HepG2 (cell line): ENCODE results near the gene FXN. TPM values are rescaled to one million over a fixed set of nuclear protein-coding genes. Genes with fewer than 3 reads are reported as not detected.

ENCODE experiments used
- GZF1 ChIP-seq: sonication (generic); formaldehyde crosslinking; IDR thresholded peaks from 2 replicates; pipeline ENCODE4 v1.5.1; 2020; ENCODE audit warnings: mild to moderate bottlenecking, missing genetic modification reagents
- KLF13 ChIP-seq: sonication (generic); formaldehyde crosslinking; IDR thresholded peaks from 2 replicates; pipeline ENCODE4 v1.4.0; 2020; ENCODE audit warnings: mild to moderate bottlenecking, missing genetic modification reagents
- KLF6 ChIP-seq: IDR thresholded peaks from 2 replicates; pipeline ENCODE4 v1.8.0; 2016; ENCODE audit warnings: missing biosample characterization, missing genetic modification reagents
- NFIB ChIP-seq: sonication (generic); formaldehyde crosslinking; IDR thresholded peaks from 2 replicates; pipeline ENCODE4 v1.9.0; 2021; ENCODE audit warnings: missing genetic modification reagents, mild to moderate bottlenecking, borderline replicate concordance
- POLR2AphosphoS2 ChIP-seq: IDR thresholded peaks from 2 replicates; pipeline ENCODE4 v1.6.1; 2011; ENCODE audit warnings: low read depth, low read length, improper control_type of control experiment
- ZNF30 ChIP-seq: sonication (generic); formaldehyde crosslinking; IDR thresholded peaks from 2 replicates; pipeline ENCODE4 v1.5.0; 2020; ENCODE audit warnings: mild to moderate bottlenecking, missing genetic modification reagents
- ZNF468 ChIP-seq: sonication (generic); formaldehyde crosslinking; IDR thresholded peaks from 2 replicates; pipeline ENCODE4 v1.8.0; 2022; ENCODE audit warnings: mild to moderate bottlenecking, moderate library complexity, missing genetic modification reagents
- ZNF678 ChIP-seq: sonication (generic); formaldehyde crosslinking; IDR thresholded peaks from 2 replicates; pipeline ENCODE4 v1.4.0; 2020; ENCODE audit warnings: mild to moderate bottlenecking, missing genetic modification reagents
- polyA plus RNA-seq, 8 experiments: library from polyadenylated mRNA; depleted of rRNA in 3 of 8; stranded (reverse) in 7 of 8; unstranded in 1 of 8; fragments of >200 nt; fragmentation: Illumina TruSeq in 4 of 8; extraction: Trizol in 4 of 8; gene quantifications; 2 replicates each; pipeline versions ENCODE4 v1.2.1 to v1.2.3, GENCODE V29; 2011 to 2016; ENCODE audit warnings: low read depth in 4 of 8, missing spikeins in 1 of 8, mixed read lengths in 1 of 8; ENCODE audit not compliant: insufficient read depth in 1 of 8
- total RNA-seq, 5 experiments: library from RNA; depleted of rRNA; stranded (reverse); fragments of >200 nt; fragmentation: Illumina TruSeq; extraction: Trizol; gene quantifications; 2 replicates each; pipeline ENCODE4 v1.2.3, GENCODE V29; 2016; ENCODE audit warnings: low read depth in 1 of 5
- TF ChIP-seq, protein P1 (sequence below): sonication (generic); formaldehyde crosslinking; IDR thresholded peaks from 2 replicates; pipeline ENCODE4 v1.5.0; 2020; ENCODE audit warnings: missing genetic modification reagents
- TF ChIP-seq, protein P2 (sequence below): sonication (generic); formaldehyde crosslinking; IDR thresholded peaks from 2 replicates; pipeline ENCODE4 v1.5.1; 2020; ENCODE audit warnings: mild to moderate bottlenecking, missing genetic modification reagents, moderate library complexity
- TF ChIP-seq, protein P3 (sequence below), 2 experiments: fragments of 450-650 bp in 1 of 2; sonication (generic) in 1 of 2; formaldehyde crosslinking in 1 of 2; IDR thresholded peaks; 2 replicates each; pipeline versions ENCODE4 v1.6.1 to v1.8.0; 2016 to 2022; ENCODE audit warnings: antibody characterized with exemption in 1 of 2, mild to moderate bottlenecking in 1 of 2, missing genetic modification reagents in 1 of 2

The FXN gene
- total and polyA plus RNA-seq, 2 of the 13 experiments (the other 11 are each of a cell fraction or from before 2014, with no cell fraction given): 24.1 to 26.0 TPM

GRCh38 chr9:69104830-69105527 lies 69.4 kb downstream of the FXN start (continued):
- TF ChIP-seq, protein P1, sequence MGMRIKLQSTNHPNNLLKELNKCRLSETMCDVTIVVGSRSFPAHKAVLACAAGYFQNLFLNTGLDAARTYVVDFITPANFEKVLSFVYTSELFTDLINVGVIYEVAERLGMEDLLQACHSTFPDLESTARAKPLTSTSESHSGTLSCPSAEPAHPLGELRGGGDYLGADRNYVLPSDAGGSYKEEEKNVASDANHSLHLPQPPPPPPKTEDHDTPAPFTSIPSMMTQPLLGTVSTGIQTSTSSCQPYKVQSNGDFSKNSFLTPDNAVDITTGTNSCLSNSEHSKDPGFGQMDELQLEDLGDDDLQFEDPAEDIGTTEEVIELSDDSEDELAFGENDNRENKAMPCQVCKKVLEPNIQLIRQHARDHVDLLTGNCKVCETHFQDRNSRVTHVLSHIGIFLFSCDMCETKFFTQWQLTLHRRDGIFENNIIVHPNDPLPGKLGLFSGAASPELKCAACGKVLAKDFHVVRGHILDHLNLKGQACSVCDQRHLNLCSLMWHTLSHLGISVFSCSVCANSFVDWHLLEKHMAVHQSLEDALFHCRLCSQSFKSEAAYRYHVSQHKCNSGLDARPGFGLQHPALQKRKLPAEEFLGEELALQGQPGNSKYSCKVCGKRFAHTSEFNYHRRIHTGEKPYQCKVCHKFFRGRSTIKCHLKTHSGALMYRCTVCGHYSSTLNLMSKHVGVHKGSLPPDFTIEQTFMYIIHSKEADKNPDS (CRISPR knock-in tag): 0 out of 2 replicates have a peak, but pooled peaks have one; percentile 51
- TF ChIP-seq ZNF468 (CRISPR knock-in tag) (no peak), KLF13 (CRISPR knock-in tag) (no peak), POLR2AphosphoS2 (no peak), ZNF30 (no peak), NFIB (CRISPR knock-in tag) (no peak), GZF1 (no peak), ZNF678 (no peak), KLF6 (no peak)
- TF ChIP-seq, protein P2, sequence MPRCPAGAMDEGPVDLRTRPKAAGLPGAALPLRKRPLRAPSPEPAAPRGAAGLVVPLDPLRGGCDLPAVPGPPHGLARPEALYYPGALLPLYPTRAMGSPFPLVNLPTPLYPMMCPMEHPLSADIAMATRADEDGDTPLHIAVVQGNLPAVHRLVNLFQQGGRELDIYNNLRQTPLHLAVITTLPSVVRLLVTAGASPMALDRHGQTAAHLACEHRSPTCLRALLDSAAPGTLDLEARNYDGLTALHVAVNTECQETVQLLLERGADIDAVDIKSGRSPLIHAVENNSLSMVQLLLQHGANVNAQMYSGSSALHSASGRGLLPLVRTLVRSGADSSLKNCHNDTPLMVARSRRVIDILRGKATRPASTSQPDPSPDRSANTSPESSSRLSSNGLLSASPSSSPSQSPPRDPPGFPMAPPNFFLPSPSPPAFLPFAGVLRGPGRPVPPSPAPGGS: no peak
- TF ChIP-seq, protein P3, sequence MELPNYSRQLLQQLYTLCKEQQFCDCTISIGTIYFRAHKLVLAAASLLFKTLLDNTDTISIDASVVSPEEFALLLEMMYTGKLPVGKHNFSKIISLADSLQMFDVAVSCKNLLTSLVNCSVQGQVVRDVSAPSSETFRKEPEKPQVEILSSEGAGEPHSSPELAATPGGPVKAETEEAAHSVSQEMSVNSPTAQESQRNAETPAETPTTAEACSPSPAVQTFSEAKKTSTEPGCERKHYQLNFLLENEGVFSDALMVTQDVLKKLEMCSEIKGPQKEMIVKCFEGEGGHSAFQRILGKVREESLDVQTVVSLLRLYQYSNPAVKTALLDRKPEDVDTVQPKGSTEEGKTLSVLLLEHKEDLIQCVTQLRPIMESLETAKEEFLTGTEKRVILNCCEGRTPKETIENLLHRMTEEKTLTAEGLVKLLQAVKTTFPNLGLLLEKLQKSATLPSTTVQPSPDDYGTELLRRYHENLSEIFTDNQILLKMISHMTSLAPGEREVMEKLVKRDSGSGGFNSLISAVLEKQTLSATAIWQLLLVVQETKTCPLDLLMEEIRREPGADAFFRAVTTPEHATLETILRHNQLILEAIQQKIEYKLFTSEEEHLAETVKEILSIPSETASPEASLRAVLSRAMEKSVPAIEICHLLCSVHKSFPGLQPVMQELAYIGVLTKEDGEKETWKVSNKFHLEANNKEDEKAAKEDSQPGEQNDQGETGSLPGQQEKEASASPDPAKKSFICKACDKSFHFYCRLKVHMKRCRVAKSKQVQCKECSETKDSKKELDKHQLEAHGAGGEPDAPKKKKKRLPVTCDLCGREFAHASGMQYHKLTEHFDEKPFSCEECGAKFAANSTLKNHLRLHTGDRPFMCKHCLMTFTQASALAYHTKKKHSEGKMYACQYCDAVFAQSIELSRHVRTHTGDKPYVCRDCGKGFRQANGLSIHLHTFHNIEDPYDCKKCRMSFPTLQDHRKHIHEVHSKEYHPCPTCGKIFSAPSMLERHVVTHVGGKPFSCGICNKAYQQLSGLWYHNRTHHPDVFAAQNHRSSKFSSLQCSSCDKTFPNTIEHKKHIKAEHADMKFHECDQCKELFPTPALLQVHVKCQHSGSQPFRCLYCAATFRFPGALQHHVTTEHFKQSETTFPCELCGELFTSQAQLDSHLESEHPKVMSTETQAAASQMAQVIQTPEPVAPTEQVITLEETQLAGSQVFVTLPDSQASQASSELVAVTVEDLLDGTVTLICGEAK (IDR thresholded peaks at IDR 0.05): no peak
- TF ChIP-seq, protein P3 (CRISPR knock-in tag; IDR thresholded peaks at IDR 0.05): no peak
